GM13977 (cell line): Measurements from ENCODE around the gene BAAT.

Experiments
- DNase-seq: peaks from one replicate; pipeline ENCODE4 v3.0.0; 2012; ENCODE audit warnings: low spot score
- in situ Hi-C: fragments of 300-500 bp; cut with MboI; formaldehyde crosslinking; loops from one replicate; pipeline ENCODE4 v1.12.0; 2022; ENCODE audit warnings: low sequenced_read_pairs, low pct_unique_long_range_greater_than_20kb, mixed read lengths, inconsistent platforms; ENCODE audit not compliant: unreplicated experiment
- TF ChIP-seq, protein P1 (sequence below): IDR thresholded peaks from 2 replicates; pipeline ENCODE4 v1.5.1; 2012; ENCODE audit warnings: mild to moderate bottlenecking, control low read depth; ENCODE audit not compliant: insufficient read depth; ENCODE audit errors: extremely low read depth, missing control alignments

Gene BAAT

DNA sequence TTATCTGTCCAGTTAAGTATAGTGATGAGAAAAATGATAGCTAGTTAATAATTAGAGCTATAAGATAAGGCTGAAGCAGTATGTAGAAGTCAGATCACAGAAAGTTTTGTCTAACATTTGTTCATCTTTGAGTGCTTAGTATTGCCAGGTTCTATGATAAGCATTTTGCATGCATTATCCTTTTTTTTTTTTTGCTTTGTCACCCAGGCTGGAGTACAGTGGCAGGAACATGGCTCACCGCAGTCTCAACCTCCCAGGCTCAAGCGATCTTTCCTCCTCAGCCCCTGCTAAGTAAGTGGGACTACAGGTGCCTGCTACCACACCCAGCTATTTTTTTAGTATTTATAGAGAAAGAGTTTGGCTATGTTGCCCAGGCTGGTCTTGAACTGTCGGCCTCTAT is 17.5 kb downstream of the BAAT start:
- TF ChIP-seq, protein P1, sequence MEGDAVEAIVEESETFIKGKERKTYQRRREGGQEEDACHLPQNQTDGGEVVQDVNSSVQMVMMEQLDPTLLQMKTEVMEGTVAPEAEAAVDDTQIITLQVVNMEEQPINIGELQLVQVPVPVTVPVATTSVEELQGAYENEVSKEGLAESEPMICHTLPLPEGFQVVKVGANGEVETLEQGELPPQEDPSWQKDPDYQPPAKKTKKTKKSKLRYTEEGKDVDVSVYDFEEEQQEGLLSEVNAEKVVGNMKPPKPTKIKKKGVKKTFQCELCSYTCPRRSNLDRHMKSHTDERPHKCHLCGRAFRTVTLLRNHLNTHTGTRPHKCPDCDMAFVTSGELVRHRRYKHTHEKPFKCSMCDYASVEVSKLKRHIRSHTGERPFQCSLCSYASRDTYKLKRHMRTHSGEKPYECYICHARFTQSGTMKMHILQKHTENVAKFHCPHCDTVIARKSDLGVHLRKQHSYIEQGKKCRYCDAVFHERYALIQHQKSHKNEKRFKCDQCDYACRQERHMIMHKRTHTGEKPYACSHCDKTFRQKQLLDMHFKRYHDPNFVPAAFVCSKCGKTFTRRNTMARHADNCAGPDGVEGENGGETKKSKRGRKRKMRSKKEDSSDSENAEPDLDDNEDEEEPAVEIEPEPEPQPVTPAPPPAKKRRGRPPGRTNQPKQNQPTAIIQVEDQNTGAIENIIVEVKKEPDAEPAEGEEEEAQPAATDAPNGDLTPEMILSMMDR = no peak

GRCh38 chr9:101366038-101366756 is 18.6 kb downstream of the BAAT start:
- DNase-seq = no peak
- TF ChIP-seq, protein P1 = no peak
- in situ Hi-C loops = no loop called here

More for the DNA sequence above, 17.5 kb downstream of the BAAT start:
- no peak for DNase-seq
- in situ Hi-C loops = no loop called here

GRCh38 chr9:101365181-101365580 is 19.6 kb downstream of the BAAT start:
- in situ Hi-C loops = no loop called here
- TF ChIP-seq, protein P1 = no peak
- DNase-seq = no peak

DNA sequence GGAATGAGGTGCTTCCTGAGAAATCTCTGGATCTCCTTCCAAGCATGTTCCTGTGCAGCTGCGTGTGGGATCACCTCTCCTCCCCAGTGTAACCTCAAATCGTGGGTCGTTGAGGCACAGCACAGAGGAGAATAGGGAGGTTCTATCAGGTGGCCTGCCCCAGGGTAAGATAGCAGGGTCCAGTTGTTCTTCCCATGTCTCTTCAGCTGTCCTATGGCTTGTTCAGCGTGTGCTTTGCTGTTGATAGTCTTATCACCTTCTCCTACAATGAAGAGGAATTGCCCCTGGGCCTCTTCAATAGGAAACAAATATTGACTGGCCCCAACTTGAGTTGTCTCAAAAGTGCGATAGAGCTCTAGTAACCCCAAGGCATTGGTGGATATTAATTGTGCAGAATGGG is 22.4 kb downstream of the BAAT start:
- no peak for DNase-seq
- in situ Hi-C loops = no loop called here
- TF ChIP-seq, protein P1 = no peak

DNA sequence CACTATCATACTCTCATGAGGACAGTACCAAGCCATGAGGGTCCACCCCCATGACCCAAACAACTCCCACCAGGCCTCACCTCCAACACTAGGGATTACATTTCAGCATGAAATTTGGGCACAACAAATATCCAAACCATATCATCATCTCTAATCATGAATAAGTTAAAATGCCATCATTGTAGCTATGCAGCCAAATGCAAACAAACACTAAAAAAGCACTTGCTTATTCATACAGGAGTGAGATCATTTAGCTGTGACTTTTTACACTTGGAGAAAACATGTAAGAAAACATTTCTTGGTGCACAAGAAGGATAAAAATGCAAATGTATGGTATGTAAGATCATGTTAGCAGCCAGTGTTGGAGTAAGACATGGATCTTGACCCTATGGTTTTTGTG is 24.2 kb downstream of the BAAT start:
- no peak for DNase-seq
- TF ChIP-seq, protein P1 = no peak
- in situ Hi-C loops = no loop called here

GRCh38 chr9:101359679-101360078 is 25.1 kb downstream of the BAAT start:
- in situ Hi-C loops = no loop called here

More at GRCh38 chr9:101359679-101360078, 25.1 kb downstream of the BAAT start:
- DNase-seq = no peak
- TF ChIP-seq, protein P1 = no peak
